ENCODE results near the gene FADS1.
A peak's percentile ranks its signal among the peaks of the same experiment; 100 is the strongest.

Gene FADS1

GRCh38 chr11:61775106-61775505 is 41.7 kb downstream of the FADS1 start:
- Histone ChIP-seq H3K4me1 (peaks cover 20% of the 10 kb centered on the region), H3K36me3 (no peaks in the 10 kb centered on the region)
- no peak for TF ChIP-seq CTCF (IDR thresholded peaks at IDR 0.05; ENCODE audit: low read depth, low read length)

GRCh38 chr11:61774411-61774810 is 42.4 kb downstream of the FADS1 start:
- Histone ChIP-seq H3K9me3 (no peaks in the 10 kb centered on the region), H3K27me3 (no peaks in the 10 kb centered on the region), H3K36me3 (no peaks in the 10 kb centered on the region), H3K4me1 (peaks cover 20% of the 10 kb centered on the region), H3K4me3 (ENCODE audit: low read depth, low read length) (no peak overlapping the region)
- DNase-seq, result no peak
- no peak for TF ChIP-seq CTCF (IDR thresholded peaks at IDR 0.05; ENCODE audit: low read depth, low read length)

More at GRCh38 chr11:61775106-61775505, 41.7 kb downstream of the FADS1 start:
- Histone ChIP-seq H3K4me3 (ENCODE audit: low read depth, low read length) (no peak overlapping the region), H3K27me3 (no peaks in the 10 kb centered on the region), H3K9me3 (no peaks in the 10 kb centered on the region)
- DNase-seq, result no peak

GRCh38 chr11:61773809-61774208 is 43.0 kb downstream of the FADS1 start:
- Histone ChIP-seq H3K4me3 (ENCODE audit: low read depth, low read length) (no peak overlapping the region), H3K9me3 (no peaks in the 10 kb centered on the region), H3K27me3 (no peaks in the 10 kb centered on the region), H3K4me1 (peaks cover 20% of the 10 kb centered on the region), H3K36me3 (no peaks in the 10 kb centered on the region)
- TF ChIP-seq CTCF (IDR thresholded peaks at IDR 0.05; ENCODE audit: low read depth, low read length), result no peak
- no peak for DNase-seq

- Histone ChIP-seq H3K36me3 (no peaks in the 10 kb centered on the region), H3K4me3 (ENCODE audit: low read depth, low read length) (no peak overlapping the region), H3K9me3 (no peaks in the 10 kb centered on the region), H3K27me3 (no peaks in the 10 kb centered on the region), H3K4me1 (peaks cover 20% of the 10 kb centered on the region)
- peak; percentile 82 for DNase-seq
- no peak for TF ChIP-seq CTCF (IDR thresholded peaks at IDR 0.05; ENCODE audit: low read depth, low read length)
These were observed 43.4 kb downstream of the FADS1 start for GRCh38 chr11:61773356-61773755.

- no peak for TF ChIP-seq CTCF (IDR thresholded peaks at IDR 0.05; ENCODE audit: low read depth, low read length)
- Histone ChIP-seq H3K36me3 (no peaks in the 10 kb centered on the region), H3K27me3 (no peaks in the 10 kb centered on the region), H3K4me1 (peaks cover 20% of the 10 kb centered on the region), H3K4me3 (ENCODE audit: low read depth, low read length) (no peak overlapping the region), H3K9me3 (no peaks in the 10 kb centered on the region)
- no peak for DNase-seq
These were observed 44.8 kb downstream of the FADS1 start for GRCh38 chr11:61771985-61772455.

GRCh38 chr11:61771195-61771894 is 45.5 kb downstream of the FADS1 start:
- H3K4me3 ChIP-seq (ENCODE audit: low read depth, low read length), result no peak overlapping the region
- H3K4me1 ChIP-seq, result peaks cover 19% of the 10 kb centered on the region
- TF ChIP-seq CTCF (IDR thresholded peaks at IDR 0.05; ENCODE audit: low read depth, low read length), result no peak
- no peak for DNase-seq
- H3K27me3 ChIP-seq, result no peaks in the 10 kb centered on the region
- no peaks in the 10 kb centered on the region for H3K9me3 ChIP-seq
- H3K36me3 ChIP-seq, result no peaks in the 10 kb centered on the region
